H1 (cell line): Measurements from ENCODE around the gene PBX2. TPM values are rescaled to one million over a fixed set of nuclear protein-coding genes. Genes with fewer than 3 reads are reported as not detected.

Source experiments
- CTCF ChIA-PET: fragments of 300-600 bp; sonication (Branson Sonifier 250); formaldehyde crosslinking; loops from one replicate; lab custom pipeline; 2021; ENCODE audit not compliant: partially characterized antibody; lab: Charles Lee
- POLR2A ChIA-PET: fragments of 300-600 bp; sonication (Branson Sonifier 250); formaldehyde crosslinking; loops from one replicate; lab custom pipeline; 2021; ENCODE audit warnings: inconsistent platforms; ENCODE audit not compliant: partially characterized antibody; lab: Charles Lee
- DNase-seq, 2 experiments: peaks; one replicate each; pipeline versions ENCODE4 v3.0.0 to v3.0.0-alpha.2; 2010 to 2022; ENCODE audit warnings: low spot score in 2 of 2, low read depth in 1 of 2, mixed read lengths in 1 of 2
- FAIRE-seq: peaks from 2 replicates; lab custom pipeline; 2011; peaks lifted over from hg19 to GRCh38; lab: Jason Lieb, UNC
- H2AFZ ChIP-seq: 2 replicates; pipeline ENCODE4 v1.8.1; 2012; ENCODE audit warnings: low read length, inconsistent platforms
- H2AK5ac ChIP-seq: 2 replicates; pipeline ENCODE4 v1.6.1; 2013; ENCODE audit warnings: low read depth, low read length
- H2BK120ac ChIP-seq: replicated peaks from 2 replicates; pipeline ENCODE3; 2013; ENCODE audit warnings: low read depth, low read length, inconsistent platforms
- H2BK12ac ChIP-seq: 2 replicates; pipeline ENCODE4 v1.6.1; 2013; ENCODE audit warnings: low read depth, low read length
- H2BK15ac ChIP-seq: 2 replicates; pipeline ENCODE4 v1.6.1; 2013; ENCODE audit warnings: low read length
- H2BK20ac ChIP-seq: 2 replicates; pipeline ENCODE4 v1.6.1; 2013; ENCODE audit warnings: low read length
- H2BK5ac ChIP-seq: 2 replicates; pipeline ENCODE4 v1.6.1; 2013; ENCODE audit warnings: low read depth, low read length
- H3K14ac ChIP-seq: 2 replicates; pipeline ENCODE4 v1.6.1; 2013; ENCODE audit warnings: inconsistent platforms; ENCODE audit not compliant: insufficient read length
- H3K18ac ChIP-seq: 2 replicates; pipeline ENCODE4 v1.6.1; 2013; ENCODE audit warnings: low read length; ENCODE audit errors: extremely low read depth
- H3K23ac ChIP-seq: 2 replicates; pipeline ENCODE4 v1.6.1; 2013; ENCODE audit warnings: inconsistent platforms; ENCODE audit not compliant: insufficient read length
- H3K23me2 ChIP-seq: 2 replicates; pipeline ENCODE4 v1.6.1; 2013; ENCODE audit warnings: low read depth, low read length
- H3K27ac ChIP-seq: 2 replicates; pipeline ENCODE4 v1.6.1; 2011; ENCODE audit warnings: low read depth, low read length, inconsistent platforms
- H3K27me3 ChIP-seq, 4 experiments: replicated peaks in 1 of 4; 1 replicate in 1 of 4; 2 replicates in 3 of 4; pipeline versions ENCODE4 v1.6.1 to v1.8.1; 2011 to 2013; ENCODE audit warnings: low read length in 3 of 4, mild to moderate bottlenecking in 3 of 4, inconsistent platforms in 2 of 4, mixed read lengths in 2 of 4, moderate library complexity in 1 of 4; ENCODE audit not compliant: control insufficient read depth in 3 of 4, insufficient read depth in 3 of 4; ENCODE audit errors: extremely low read depth in 1 of 4
- H3K36me3 ChIP-seq, 4 experiments: 2 replicates each; pipeline versions ENCODE4 v1.6.1 to v1.8.1; 2011 to 2013; ENCODE audit warnings: mild to moderate bottlenecking in 4 of 4, low read length in 3 of 4, moderate library complexity in 2 of 4, control low read depth in 1 of 4, inconsistent platforms in 1 of 4; ENCODE audit not compliant: insufficient read depth in 4 of 4, control insufficient read depth in 2 of 4
- H3K4ac ChIP-seq: replicated peaks from 2 replicates; pipeline ENCODE3; 2013; ENCODE audit warnings: low read length, low read depth, mixed read lengths, inconsistent platforms; ENCODE audit not compliant: insufficient read length
- H3K4me1 ChIP-seq, 4 experiments: replicated peaks in 1 of 4; 1 replicate in 1 of 4; 2 replicates in 3 of 4; pipeline versions ENCODE4 v1.6.1 to v1.8.1; 2011 to 2013; ENCODE audit warnings: low read length in 3 of 4, inconsistent platforms in 2 of 4, mixed read lengths in 1 of 4; ENCODE audit not compliant: insufficient read depth in 4 of 4, control insufficient read depth in 3 of 4
- H3K4me2 ChIP-seq, 2 experiments: 2 replicates each; pipeline versions ENCODE4 v1.6.1 to v1.8.1; 2011 to 2013; ENCODE audit warnings: low read depth in 2 of 2, low read length in 2 of 2, control low read depth in 1 of 2, inconsistent platforms in 1 of 2, mild to moderate bottlenecking in 1 of 2; ENCODE audit not compliant: insufficient read depth in 1 of 2
- H3K4me3 ChIP-seq, 4 experiments: fragments of 200-600, 300-600 bp in 1 of 4; sonication (generic), shearing (Covaris generic), sonication (Bioruptor Twin) in 1 of 4; 2 replicates each; pipeline versions ENCODE4 v1.5.1 to v1.8.1; 2011 to 2016; ENCODE audit warnings: low read length in 4 of 4, low read depth in 3 of 4, control low read depth in 2 of 4, inconsistent platforms in 2 of 4, mild to moderate bottlenecking in 2 of 4, mixed read lengths in 1 of 4, moderate library complexity in 1 of 4; ENCODE audit not compliant: insufficient read depth in 2 of 4; ENCODE audit errors: extremely low read depth in 1 of 4
- H3K56ac ChIP-seq: replicated peaks from 2 replicates; pipeline ENCODE3; 2013; ENCODE audit warnings: low read depth, mild to moderate bottlenecking, mixed read lengths, low read length, inconsistent platforms; ENCODE audit not compliant: insufficient read length
- H3K79me1 ChIP-seq: 2 replicates; pipeline ENCODE4 v1.6.1; 2013; ENCODE audit warnings: low read depth, low read length, control low read depth
- H3K79me2 ChIP-seq, 2 experiments: 2 replicates each; pipeline versions ENCODE4 v1.6.1 to v1.8.1; 2012 to 2013; ENCODE audit warnings: low read length in 2 of 2, mild to moderate bottlenecking in 2 of 2, inconsistent platforms in 1 of 2; ENCODE audit not compliant: insufficient read depth in 2 of 2, control insufficient read depth in 1 of 2
- H3K9ac ChIP-seq, 4 experiments: replicated peaks in 1 of 4; 1 replicate in 1 of 4; 2 replicates in 3 of 4; pipeline versions ENCODE4 v1.6.1 to v1.8.1; 2011 to 2013; ENCODE audit warnings: low read depth in 3 of 4, low read length in 3 of 4, control low read depth in 2 of 4, mild to moderate bottlenecking in 2 of 4, moderate library complexity in 2 of 4, inconsistent platforms in 1 of 4; ENCODE audit errors: extremely low read depth in 1 of 4
- H3K9me3 ChIP-seq, 2 experiments: 2 replicates each; pipeline versions ENCODE4 v1.6.1 to v1.8.1; 2012 to 2013; ENCODE audit warnings: mild to moderate bottlenecking in 2 of 2, moderate library complexity in 2 of 2, control low read depth in 1 of 2, inconsistent platforms in 1 of 2, low read depth in 1 of 2, low read length in 1 of 2, mixed read lengths in 1 of 2; ENCODE audit not compliant: insufficient read depth in 2 of 2
- H4K20me1 ChIP-seq, 2 experiments: replicated peaks in 1 of 2; 2 replicates each; pipeline versions ENCODE3 to v1.8.1; 2011 to 2013; ENCODE audit warnings: inconsistent platforms in 2 of 2, low read length in 2 of 2, mild to moderate bottlenecking in 1 of 2; ENCODE audit not compliant: insufficient read depth in 2 of 2, control insufficient read depth in 1 of 2
- H4K5ac ChIP-seq: 2 replicates; pipeline ENCODE4 v1.6.1; 2013; ENCODE audit warnings: low read length, low read depth, mixed read lengths, inconsistent platforms; ENCODE audit not compliant: insufficient read length
- H4K8ac ChIP-seq: 2 replicates; pipeline ENCODE4 v1.8.0; 2013; ENCODE audit warnings: mild to moderate bottlenecking, moderate library complexity, low read length, inconsistent platforms; ENCODE audit not compliant: insufficient read depth; ENCODE audit errors: extremely low read depth
- H4K91ac ChIP-seq: replicated peaks from 2 replicates; pipeline ENCODE3; 2013; ENCODE audit warnings: low read length, mixed read lengths, inconsistent platforms; ENCODE audit not compliant: insufficient read length
- CHD2 ChIP-seq: IDR thresholded peaks from 2 replicates; pipeline ENCODE4 v1.6.1; 2012; ENCODE audit warnings: low read length, improper control_type of control experiment
- CTBP2 ChIP-seq: IDR thresholded peaks from 2 replicates; pipeline ENCODE4 v1.7.0; 2011; ENCODE audit warnings: borderline replicate concordance, mild to moderate bottlenecking, moderate library complexity, mixed read lengths, low read length; ENCODE audit not compliant: insufficient read depth, insufficient read length
- TCF12 ChIP-seq: IDR thresholded peaks from 2 replicates; pipeline ENCODE4 v1.6.1; 2011; ENCODE audit warnings: low read depth, mild to moderate bottlenecking, low read length
- WGBS, 2 experiments: shearing (Covaris generic) in 1 of 2; methylation state at CpG; one replicate each; pipeline versions ENCODE4 v1.1.6 to v1.1.7; 2013 to 2015; ENCODE audit warnings: low lambda C conversion rate in 2 of 2, mixed read lengths in 2 of 2, inconsistent platforms in 1 of 2, low coverage in 1 of 2, missing lambda C conversion rate in 1 of 2; ENCODE audit not compliant: insufficient replicate concordance in 2 of 2, insufficient coverage in 1 of 2, insufficient read length in 1 of 2; ENCODE audit errors: extremely low coverage in 1 of 2, missing lambda C conversion rate in 1 of 2; 5-methylcytosine and 5-hydroxymethylcytosine counted together
- polyA plus RNA-seq, 7 experiments: library from polyadenylated mRNA; depleted of rRNA in 3 of 7; stranded (reverse) in 5 of 7; unstranded in 2 of 7; fragments of >200 nt in 5 of 7; fragments of 200-250 nt in 2 of 7; gene quantifications; 1 replicate in 5 of 7; 2 replicates in 1 of 7; 4 replicates in 1 of 7; pipeline versions ENCODE4 v1.2.1 to v1.2.3, GENCODE V29; 2011 to 2013; ENCODE audit warnings: missing spikeins in 2 of 7, mixed read lengths in 2 of 7
- total RNA-seq: library from RNA; stranded (reverse); fragmentation: NEBNext Ultra II Directional; extraction: Animal tissue kit (Norgen Biotek cat#: 25700); gene quantifications from 2 replicates; pipeline ENCODE4 v1.2.1, GENCODE V29; 2021

The PBX2 gene
- total and polyA plus RNA-seq, 2 of the 8 experiments (the other 6 are each of a cell fraction or from before 2014, with no cell fraction given) = 102 to 130 TPM

DNA sequence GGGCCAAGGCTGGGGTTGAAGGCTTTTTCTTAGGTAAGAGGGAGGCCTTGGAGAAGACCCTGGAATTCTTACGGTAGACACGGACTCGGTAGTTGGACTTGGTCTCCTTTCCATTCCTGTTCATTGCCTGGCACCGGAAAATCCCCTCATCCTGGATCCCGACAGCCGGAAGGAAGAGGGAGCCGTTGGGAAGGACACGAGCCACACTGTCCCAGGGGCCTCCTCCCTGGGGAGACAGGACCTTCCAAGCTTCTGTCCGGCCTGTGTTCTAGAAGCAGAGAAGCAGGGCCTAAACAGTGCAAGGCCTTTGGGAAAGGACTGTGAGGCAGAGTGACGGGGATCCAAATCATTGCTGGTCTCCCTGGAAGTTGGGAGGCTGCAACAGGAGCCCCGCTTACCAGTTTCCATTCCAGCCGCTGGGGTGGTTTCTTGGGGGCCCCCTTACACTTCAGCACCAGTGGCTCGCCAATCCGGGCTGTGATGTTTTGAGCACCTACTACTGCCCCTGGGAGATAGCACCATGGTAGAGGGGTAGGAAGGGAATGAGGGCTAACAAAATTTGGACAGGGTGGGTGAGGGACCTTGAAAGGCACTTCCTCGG lies 6.4 kb downstream of the PBX2 start:
- H3K4me3 ChIP-seq = no peak overlapping the region
- DNase-seq = no peak
- TF ChIP-seq CTBP2 (no peak), CHD2 (no peak), TCF12 (no peak)

More for the DNA sequence above, 6.4 kb downstream of the PBX2 start:
- no peak overlapping the region for H2AFZ ChIP-seq
- peaks cover 6% of the 10 kb centered on the region; the same call in 1 of the 2 replicates for H3K23me2 ChIP-seq
- no peak overlapping the region for H3K23ac ChIP-seq
- no peak overlapping the region for H2BK12ac ChIP-seq
- H3K4me2 ChIP-seq = no peak overlapping the region
- H3K4ac ChIP-seq = no peak overlapping the region
- H2BK120ac ChIP-seq = no peak overlapping the region
- H2BK20ac ChIP-seq = no peak overlapping the region
- H3K14ac ChIP-seq = no peak overlapping the region
- H4K91ac ChIP-seq = no peak overlapping the region
- H3K79me2 ChIP-seq = peaks cover 0 to 14% of the 10 kb centered on the region in 2 experiments; a peak in 2 of 4 replicates
- no peaks in the 10 kb centered on the region for H3K9me3 ChIP-seq
- ChIA-PET CTCF (interaction anchor here (1.2 to 2.0 kb wide), 4 partner anchors 9 to 65 kb away, joined by 3 to 8 read pairs (median 4); partner anchors contain the start of gene EGFL8), POLR2A (interaction anchor here (1.8 to 7.9 kb wide), 2 partner anchors 9 to 17 kb away, joined by 11 to 194 read pairs; partner anchors contain the start of genes GPSM3 and PBX2)
- peaks cover 6 to 45% (median 33%) of the 10 kb centered on the region in 4 experiments for H3K36me3 ChIP-seq
- H3K27me3 ChIP-seq = no peaks in the 10 kb centered on the region; a peak in 1 of 7 replicates
- H3K18ac ChIP-seq = no peak overlapping the region
- no peak overlapping the region; the same call in 1 of the 2 replicates for H4K8ac ChIP-seq
- 87% methylated on average over 15 of the region's 15 CpGs; no CpG with 5 or more reads in 1 of the 2 experiments for WGBS, 2 experiments
- peaks cover 0 to 3% of the 10 kb centered on the region in 2 experiments for H4K20me1 ChIP-seq
- no peak overlapping the region for H3K56ac ChIP-seq
- no peak for FAIRE-seq
- no peak overlapping the region for H3K9ac ChIP-seq
- H4K5ac ChIP-seq = no peak overlapping the region
- peaks cover 0 to 9% (median 2%) of the 10 kb centered on the region in 4 experiments; a peak in 5 of 7 replicates for H3K4me1 ChIP-seq
- H2AK5ac ChIP-seq = no peak overlapping the region
- peaks cover 6% of the 10 kb centered on the region for H3K79me1 ChIP-seq
- H2BK5ac ChIP-seq = no peak overlapping the region
- no peak overlapping the region for H3K27ac ChIP-seq
- H2BK15ac ChIP-seq = no peak overlapping the region
